Right atrium auricular region (tissue), 2 donors: ENCODE results near the gene KRTAP10-3. TPM values are rescaled to one million over a fixed set of nuclear protein-coding genes. Genes with fewer than 3 reads are reported as not detected.
"Not testable (repeated sequence)": the region's sequence is repeated elsewhere in the genome, so short reads cannot be mapped to it uniquely, and the experiment has no call there.

Source experiments
- DNase-seq: peaks from one replicate; pipeline ENCODE4 v3.0.0-alpha.2; 2019; ENCODE audit warnings: low spot score
- H3K27ac ChIP-seq, 2 donors: fragments of 200-600 bp; sonication (generic); 1 replicate in 1 of 2; 2 replicates in 1 of 2; pipeline ENCODE4 v1.5.1; 2016 to 2019
- H3K27me3 ChIP-seq, 2 donors: fragments of 200-600 bp; sonication (generic); one replicate each; pipeline versions ENCODE4 v1.5.1 to v1.6.0; 2017 to 2019
- H3K36me3 ChIP-seq: fragments of 200-600 bp; sonication (generic); one replicate; pipeline ENCODE4 v1.5.1; 2016
- H3K4me1 ChIP-seq, 2 donors: fragments of 200-600 bp; sonication (generic); one replicate each; pipeline versions ENCODE4 v1.5.1 to v1.6.0; 2017 to 2019
- H3K4me3 ChIP-seq, 2 donors: fragments of 200-600 bp; sonication (generic); 1 replicate in 1 of 2; 2 replicates in 1 of 2; pipeline ENCODE4 v1.5.1; 2017 to 2019; ENCODE audit warnings: mild to moderate bottlenecking in 1 of 2, moderate library complexity in 1 of 2
- H3K9me3 ChIP-seq, 2 donors: fragments of 200-600 bp; sonication (generic); one replicate each; pipeline ENCODE4 v1.5.1; 2019
- CTCF ChIP-seq, 2 donors: fragments of 200-600 bp; sonication (generic); IDR thresholded peaks; one replicate each; pipeline ENCODE4 v1.5.1; 2019; ENCODE audit warnings: antibody characterized with exemption in 2 of 2
- total RNA-seq, 2 donors: library from RNA; depleted of rRNA; stranded (reverse); fragments of >200 nt; gene quantifications; one replicate each; pipeline ENCODE4 v1.1.0, GENCODE V29; 2016

The KRTAP10-3 gene
- total RNA-seq, 2 donors from 2014 or later, result not detected

- no peak for DNase-seq
- Histone ChIP-seq H3K4me3 (no peak overlapping the region), H3K27ac (no peak overlapping the region), H3K27me3 (no peaks in the 10 kb centered on the region), H3K4me1 (no peaks in the 10 kb centered on the region), H3K36me3 (no peaks in the 10 kb centered on the region), H3K9me3 (peaks cover 0 to 6% of the 10 kb centered on the region in 2 donors)
- no peak for TF ChIP-seq CTCF (IDR thresholded peaks at IDR 0.05)
These were observed 9.7 kb upstream of the KRTAP10-3 start for GRCh38 chr21:44568261-44568660.

GRCh38 chr21:44567481-44568171 lies 9.0 kb upstream of the KRTAP10-3 start:
- Histone ChIP-seq H3K4me1 (no peaks in the 10 kb centered on the region), H3K4me3 (no peak overlapping the region), H3K9me3 (peaks cover 0 to 6% of the 10 kb centered on the region in 2 donors), H3K36me3 (no peaks in the 10 kb centered on the region), H3K27me3 (no peaks in the 10 kb centered on the region), H3K27ac (no peak overlapping the region)
- no peak for TF ChIP-seq CTCF (IDR thresholded peaks at IDR 0.05)
- DNase-seq, result no peak

GRCh38 chr21:44566403-44566802 lies 7.8 kb upstream of the KRTAP10-3 start:
- no peak overlapping the region for H3K4me3 ChIP-seq
- no peaks in the 10 kb centered on the region for H3K4me1 ChIP-seq
- H3K9me3 ChIP-seq, result peaks cover 0 to 3% of the 10 kb centered on the region in 2 donors
- no peak for TF ChIP-seq CTCF (IDR thresholded peaks at IDR 0.05)
- H3K36me3 ChIP-seq, result no peaks in the 10 kb centered on the region
- no peak for DNase-seq
- H3K27ac ChIP-seq, result no peak overlapping the region
- no peaks in the 10 kb centered on the region for H3K27me3 ChIP-seq

- no peak for TF ChIP-seq CTCF (IDR thresholded peaks at IDR 0.05)
- Histone ChIP-seq H3K27me3 (no peaks in the 10 kb centered on the region), H3K36me3 (no peaks in the 10 kb centered on the region), H3K27ac (no peak overlapping the region), H3K9me3 (no peaks in the 10 kb centered on the region), H3K4me1 (no peaks in the 10 kb centered on the region), H3K4me3 (no peak overlapping the region)
- DNase-seq, result no peak
These were observed 6.4 kb upstream of the KRTAP10-3 start for GRCh38 chr21:44564886-44565598.

GRCh38 chr21:44564099-44564498 lies 5.5 kb upstream of the KRTAP10-3 start:
- Histone ChIP-seq H3K27me3 (no peaks in the 10 kb centered on the region), H3K9me3 (peaks cover 0 to 5% of the 10 kb centered on the region in 2 donors), H3K27ac (no peak overlapping the region), H3K36me3 (no peaks in the 10 kb centered on the region), H3K4me3 (no peak overlapping the region), H3K4me1 (no peaks in the 10 kb centered on the region)
- TF ChIP-seq CTCF (IDR thresholded peaks at IDR 0.05), result no peak
- DNase-seq, result no peak

- peak; percentile 11 for DNase-seq
- not testable (repeated sequence) for H3K9me3 ChIP-seq, H3K36me3 ChIP-seq, H3K4me1 ChIP-seq, H3K27ac ChIP-seq, H3K27me3 ChIP-seq, H3K4me3 ChIP-seq
These were observed 293 bp downstream of the KRTAP10-3 start for GRCh38 chr21:44558329-44558675.
